ENCODE results near the gene RAD51B. TPM values are rescaled to one million over a fixed set of nuclear protein-coding genes. Genes with fewer than 3 reads are reported as not detected.
A peak's percentile ranks its signal among the peaks of the same experiment; 100 is the strongest.

The RAD51B gene
- total RNA-seq, 1 experiment from 2014 or later, result 20.0 TPM

DNA sequence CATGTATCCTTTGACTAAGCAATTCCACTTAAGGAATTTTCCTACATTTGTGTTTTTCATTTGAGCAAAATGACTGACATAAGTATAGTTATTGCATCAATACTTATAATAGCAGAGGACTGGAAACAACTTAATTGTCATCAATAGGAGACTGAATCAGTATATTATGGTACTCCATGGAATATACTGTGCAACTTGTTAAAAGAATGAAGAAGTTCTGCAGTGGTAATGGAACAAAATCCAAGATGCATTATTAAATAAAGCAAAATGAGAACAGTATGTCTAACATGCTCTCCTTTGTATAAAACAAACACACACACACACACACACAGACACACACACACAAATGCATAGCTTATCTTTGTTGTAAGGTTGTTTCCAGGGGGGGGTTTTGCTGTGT is 303.1 kb downstream of the RAD51B start:
- CTCF ChIA-PET, result no interaction called here
- H3K4me1 ChIP-seq (ENCODE audit: control insufficient read depth in 1 of 2, insufficient read depth in 2 of 2, low read length in 2 of 2), result peaks cover 11 to 19% of the 10 kb centered on the region in 2 experiments; a peak in 3 of 4 replicates

DNA sequence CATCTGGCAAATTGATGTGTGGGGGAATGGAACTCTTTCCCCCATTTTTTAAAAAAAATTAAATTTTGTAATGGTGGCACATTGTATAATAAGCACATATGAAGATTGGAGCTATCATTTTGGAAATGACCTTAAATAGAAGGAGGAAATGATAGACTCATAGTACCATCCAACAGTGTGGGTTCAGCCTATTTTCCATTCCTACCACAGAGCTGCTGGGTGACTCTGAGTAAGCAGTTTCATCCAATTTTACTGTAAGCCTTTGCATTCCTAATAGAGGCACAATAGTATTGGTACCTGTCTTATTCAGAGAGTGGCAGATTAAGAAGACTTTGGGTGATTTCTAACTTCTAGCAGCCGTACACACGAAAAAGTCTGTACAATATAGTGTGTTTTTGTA is 304.5 kb downstream of the RAD51B start:
- H3K4me2 ChIP-seq (ENCODE audit: low read length), result no peak overlapping the region
- no peaks in the 10 kb centered on the region for H3K9me2 ChIP-seq (ENCODE audit: insufficient read depth)
- POLR2A ChIA-PET, result no interaction called here
- intact Hi-C loops (cut with micrococcal nuclease), result no loop called here
- no peak for ATAC-seq
- H3K9ac ChIP-seq (ENCODE audit: low read length), result no peak overlapping the region
- no peaks in the 10 kb centered on the region for H3K36me3 ChIP-seq (ENCODE audit: control insufficient read depth in 1 of 2, insufficient read depth in 2 of 2, low read length in 2 of 2)
- H3K79me2 ChIP-seq (ENCODE audit: insufficient read depth, low read length), result no peaks in the 10 kb centered on the region
- DNase-seq (ENCODE audit: low read depth, low spot score), result no peak
- H2AFZ ChIP-seq (ENCODE audit: low read depth, low read length, poor library complexity, severe bottlenecking), result no peak overlapping the region
- RAD21 ChIA-PET (ENCODE audit: low non-redundant PET in 1 of 2, low total read pairs in 2 of 2, uncharacterized antibody in 2 of 2, unreplicated experiment in 2 of 2), result no interaction called here
- H3K4me3 ChIP-seq (replicated peaks in 1 of 2; ENCODE audit: low read depth in 1 of 2, low read length in 2 of 2), result no peak overlapping the region
- peaks cover 11 to 19% of the 10 kb centered on the region in 2 experiments; a peak in 3 of 4 replicates for H3K4me1 ChIP-seq (ENCODE audit: control insufficient read depth in 1 of 2, insufficient read depth in 2 of 2, low read length in 2 of 2)
- TF ChIP-seq EGR1 (IDR thresholded peaks at IDR 0.05; ENCODE audit: low read depth) (no peak), RAD21 (IDR thresholded peaks at IDR 0.05; ENCODE audit: low read depth) (no peak), CBX3 (IDR thresholded peaks at IDR 0.05; ENCODE audit: low read depth) (no peak), JUND (IDR thresholded peaks at IDR 0.05) (no peak), EZH2phosphoT487 (IDR thresholded peaks at IDR 0.05; ENCODE audit: borderline replicate concordance) (no peak), ELF1 (IDR thresholded peaks at IDR 0.05; ENCODE audit: borderline replicate concordance, low read depth) (no peak), SP1 (IDR thresholded peaks at IDR 0.05; ENCODE audit: low read depth) (no peak), EZH2 (IDR thresholded peaks at IDR 0.05) (no peak), ZFX (IDR thresholded peaks at IDR 0.05) (no peak)
- TF ChIP-seq, protein P1, sequence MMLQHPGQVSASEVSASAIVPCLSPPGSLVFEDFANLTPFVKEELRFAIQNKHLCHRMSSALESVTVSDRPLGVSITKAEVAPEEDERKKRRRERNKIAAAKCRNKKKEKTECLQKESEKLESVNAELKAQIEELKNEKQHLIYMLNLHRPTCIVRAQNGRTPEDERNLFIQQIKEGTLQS (IDR thresholded peaks at IDR 0.05), result no peak
- no TSS peak for BruUV-seq (replicated peaks)
- no peaks in the 10 kb centered on the region for H3K27me3 ChIP-seq (ENCODE audit: insufficient read depth, low read length)
- CTCF ChIA-PET, result no interaction called here
- H3K9me3 ChIP-seq (ENCODE audit: control insufficient read depth in 1 of 2, insufficient read depth in 1 of 2, low read depth in 1 of 2, low read length in 2 of 2), result no peaks in the 10 kb centered on the region
- H4K20me1 ChIP-seq (ENCODE audit: insufficient read depth), result no peaks in the 10 kb centered on the region
- H3K27ac ChIP-seq (ENCODE audit: low read depth, low read length), result peak overlapping the region; percentile 21; the same call in 1 of the 2 replicates

More for the DNA sequence above, 303.1 kb downstream of the RAD51B start:
- no TSS peak for BruUV-seq (replicated peaks)
- TF ChIP-seq EZH2phosphoT487 (IDR thresholded peaks at IDR 0.05; ENCODE audit: borderline replicate concordance) (no peak), SIN3A (IDR thresholded peaks at IDR 0.05; ENCODE audit: low read depth) (no peak), EZH2 (IDR thresholded peaks at IDR 0.05) (no peak), SP1 (IDR thresholded peaks at IDR 0.05; ENCODE audit: low read depth) (no peak), RAD21 (IDR thresholded peaks at IDR 0.05; ENCODE audit: low read depth) (no peak)
- TF ChIP-seq, protein P1 (IDR thresholded peaks at IDR 0.05), result no peak
- no peak overlapping the region for H3K9ac ChIP-seq (ENCODE audit: low read length)
- ChIA-PET POLR2A (no interaction called here), RAD21 (ENCODE audit: low non-redundant PET in 1 of 2, low total read pairs in 2 of 2, uncharacterized antibody in 2 of 2, unreplicated experiment in 2 of 2) (no interaction called here)
- no peaks in the 10 kb centered on the region for H4K20me1 ChIP-seq (ENCODE audit: insufficient read depth)
- H3K27me3 ChIP-seq (ENCODE audit: insufficient read depth, low read length), result no peaks in the 10 kb centered on the region
- intact Hi-C loops (cut with micrococcal nuclease), result no loop called here
- H3K4me2 ChIP-seq (ENCODE audit: low read length), result no peak overlapping the region
- H3K9me3 ChIP-seq (ENCODE audit: control insufficient read depth in 1 of 2, insufficient read depth in 1 of 2, low read depth in 1 of 2, low read length in 2 of 2), result no peaks in the 10 kb centered on the region
- DNase-seq (ENCODE audit: low read depth, low spot score) (no peak), ATAC-seq (no peak)
- H2AFZ ChIP-seq (ENCODE audit: low read depth, low read length, poor library complexity, severe bottlenecking), result no peak overlapping the region
- no peaks in the 10 kb centered on the region for H3K36me3 ChIP-seq (ENCODE audit: control insufficient read depth in 1 of 2, insufficient read depth in 2 of 2, low read length in 2 of 2)
- no peaks in the 10 kb centered on the region for H3K79me2 ChIP-seq (ENCODE audit: insufficient read depth, low read length)
- no peak overlapping the region for H3K4me3 ChIP-seq (replicated peaks in 1 of 2; ENCODE audit: low read depth in 1 of 2, low read length in 2 of 2)
- no peaks in the 10 kb centered on the region for H3K9me2 ChIP-seq (ENCODE audit: insufficient read depth)
- H3K27ac ChIP-seq (ENCODE audit: low read depth, low read length), result no peak overlapping the region

All from HCT116 (cell line).